GM08714 (cell line): ENCODE data around the gene PAK1.
"Not testable (repeated sequence)": the region's sequence is repeated elsewhere in the genome, so short reads cannot be mapped to it uniquely, and the experiment has no call there.

Source experiments
- H3K4me3 ChIP-seq: fragments of 200-500 bp; sonication (Bioruptor generic); 2 replicates; pipeline ENCODE4 v1.5.1; 2014; ENCODE audit warnings: mild to moderate bottlenecking, low read length, inconsistent platforms
- ZNF274 ChIP-seq: IDR thresholded peaks from 2 replicates; pipeline ENCODE4 v1.6.1; 2012; ENCODE audit warnings: mild to moderate bottlenecking, low read depth, low read length

PAK1 gene

GRCh38 chr11:77396305-77396704 is 77.6 kb downstream of the PAK1 start:
- no peak overlapping the region for H3K4me3 ChIP-seq
- TF ChIP-seq ZNF274 = no peak

GRCh38 chr11:77395460-77396173 is 78.3 kb downstream of the PAK1 start:
- no peak for TF ChIP-seq ZNF274
- no peak overlapping the region for H3K4me3 ChIP-seq

DNA sequence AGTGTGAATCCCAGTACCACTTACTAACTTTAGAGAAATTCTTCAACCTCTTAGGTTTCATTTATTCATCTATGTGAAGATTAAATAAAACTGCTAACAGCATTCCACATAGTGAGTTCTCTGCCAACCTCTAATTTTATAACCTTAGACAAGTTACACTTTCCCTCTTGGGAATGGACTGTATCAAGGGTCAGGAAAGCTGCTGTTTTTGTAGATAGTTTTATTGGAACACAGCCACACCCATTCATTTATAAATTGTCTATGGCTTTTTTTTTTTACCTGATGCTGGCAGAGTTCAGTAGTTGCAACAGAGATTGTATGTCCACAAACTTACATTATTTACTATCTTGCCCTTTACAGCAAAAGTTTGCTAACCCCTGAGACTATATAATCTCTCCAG is 81.1 kb downstream of the PAK1 start:
- TF ChIP-seq ZNF274 = no peak
- no peak overlapping the region for H3K4me3 ChIP-seq

DNA sequence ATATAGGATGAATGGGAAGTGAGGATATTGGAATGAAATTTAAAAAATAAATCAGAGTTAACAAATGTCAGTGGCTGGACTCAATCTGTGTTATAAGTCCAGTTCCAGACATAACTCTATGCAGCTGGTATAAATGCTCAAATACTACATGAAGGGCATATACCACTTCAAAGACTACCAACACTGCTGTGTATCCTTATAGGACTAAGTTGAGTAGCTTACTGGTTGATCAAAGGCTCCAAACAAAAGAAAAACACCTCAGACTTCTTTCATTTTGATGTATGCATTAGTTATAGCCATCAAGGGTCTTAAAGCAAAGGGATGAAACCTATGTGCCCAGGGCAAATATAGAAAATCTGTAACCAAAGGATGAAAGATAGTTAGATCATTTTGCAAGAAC is 86.2 kb downstream of the PAK1 start:
- no peak overlapping the region for H3K4me3 ChIP-seq
- no peak for TF ChIP-seq ZNF274

- TF ChIP-seq ZNF274 = no peak
- no peak overlapping the region for H3K4me3 ChIP-seq
These were observed 87.7 kb downstream of the PAK1 start for GRCh38 chr11:77386178-77386577.

DNA sequence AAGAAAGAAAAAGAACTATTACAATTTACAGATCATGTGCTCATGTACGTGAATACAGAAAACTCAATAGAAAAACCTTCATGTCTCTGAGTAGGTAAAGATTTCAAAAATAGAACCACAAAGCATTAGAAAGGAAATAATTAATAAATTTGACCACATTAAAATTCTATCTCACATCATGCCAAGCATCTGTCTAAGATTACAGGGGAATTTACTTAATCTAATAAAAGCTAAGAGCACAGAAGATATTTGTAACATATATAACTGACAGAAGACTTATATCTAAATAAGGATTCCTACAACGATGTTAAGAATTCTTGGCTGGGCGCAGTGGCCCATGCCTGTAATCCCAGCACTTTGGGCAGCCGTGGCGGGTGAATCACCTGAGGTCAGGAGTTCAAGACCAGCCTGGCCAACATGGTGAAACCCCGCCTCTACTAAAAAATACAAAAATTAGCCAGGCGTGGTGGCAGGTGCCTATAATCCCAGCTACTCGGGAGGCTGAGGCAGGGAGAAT is 88.6 kb downstream of the PAK1 start:
- not testable (repeated sequence) for H3K4me3 ChIP-seq

DNA sequence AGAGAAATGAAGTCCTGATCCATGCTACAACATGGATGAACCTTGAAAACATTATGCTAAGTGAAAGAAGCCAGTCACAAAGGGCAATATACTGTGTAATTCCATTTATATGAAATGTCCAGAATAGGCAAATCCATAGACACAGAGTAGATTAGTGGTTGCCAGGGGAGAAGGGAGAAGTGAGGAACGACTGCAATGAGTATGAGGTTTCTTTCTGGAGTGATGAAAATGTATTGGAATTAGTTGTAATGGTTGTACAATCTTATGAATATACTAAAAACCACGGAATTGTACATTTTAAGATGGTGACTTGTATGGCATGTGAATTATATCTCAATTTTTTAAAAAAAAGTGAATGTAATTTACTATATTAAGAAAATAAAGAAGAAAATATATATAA is 89.3 kb downstream of the PAK1 start:
- H3K4me3 ChIP-seq = no peak overlapping the region
- no peak for TF ChIP-seq ZNF274

- not testable (repeated sequence) for H3K4me3 ChIP-seq
These were observed 90.5 kb downstream of the PAK1 start for GRCh38 chr11:77383349-77383748.

DNA sequence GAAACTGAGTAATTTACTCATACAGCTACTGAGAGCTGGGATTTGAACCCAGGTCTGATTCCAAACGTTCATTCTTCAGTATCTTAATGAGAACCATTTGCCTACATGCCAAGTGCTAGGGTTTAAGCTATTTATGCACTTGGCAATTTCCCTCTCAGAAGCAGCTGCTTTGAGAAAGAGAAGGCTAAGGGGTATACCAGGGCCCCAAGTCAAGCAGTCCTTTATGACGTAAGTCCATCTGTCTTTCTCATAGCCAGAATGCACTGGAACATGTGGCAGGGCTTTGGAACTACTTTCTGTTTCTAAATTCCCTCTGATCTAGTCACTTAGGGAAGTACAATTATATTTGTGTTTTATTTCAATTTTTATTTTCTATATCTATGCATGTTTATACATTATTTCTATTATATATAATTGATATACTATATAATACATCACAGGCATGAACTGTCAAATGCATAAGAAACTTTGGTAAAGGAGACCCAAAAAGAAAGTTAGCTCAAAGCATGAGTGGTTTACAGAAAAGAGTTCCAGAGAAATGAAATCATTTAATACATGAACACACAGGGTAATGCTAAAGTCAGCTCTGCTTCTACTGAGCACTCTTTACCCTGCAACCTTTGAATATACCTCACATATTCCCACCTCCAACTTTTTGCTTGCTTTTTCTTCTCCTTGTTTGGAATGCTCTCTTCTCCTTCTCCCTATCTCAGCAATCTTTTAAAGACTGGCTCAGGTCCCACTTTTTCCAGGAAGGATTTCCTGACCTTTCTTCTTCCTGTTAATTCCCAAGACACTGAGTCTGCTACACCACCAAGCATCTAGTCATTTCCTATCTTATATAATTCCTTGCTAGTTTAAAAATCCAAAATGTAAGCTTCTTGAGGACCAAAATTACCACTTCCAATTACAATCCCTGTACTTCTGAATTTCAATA is 91.9 kb downstream of the PAK1 start:
- TF ChIP-seq ZNF274 = no peak
- no peak overlapping the region for H3K4me3 ChIP-seq

GRCh38 chr11:77379934-77380333 is 94.0 kb downstream of the PAK1 start:
- no peak overlapping the region for H3K4me3 ChIP-seq
- TF ChIP-seq ZNF274 = no peak

- H3K4me3 ChIP-seq = no peak overlapping the region
- no peak for TF ChIP-seq ZNF274
These were observed 94.6 kb downstream of the PAK1 start for GRCh38 chr11:77379253-77379652.

DNA sequence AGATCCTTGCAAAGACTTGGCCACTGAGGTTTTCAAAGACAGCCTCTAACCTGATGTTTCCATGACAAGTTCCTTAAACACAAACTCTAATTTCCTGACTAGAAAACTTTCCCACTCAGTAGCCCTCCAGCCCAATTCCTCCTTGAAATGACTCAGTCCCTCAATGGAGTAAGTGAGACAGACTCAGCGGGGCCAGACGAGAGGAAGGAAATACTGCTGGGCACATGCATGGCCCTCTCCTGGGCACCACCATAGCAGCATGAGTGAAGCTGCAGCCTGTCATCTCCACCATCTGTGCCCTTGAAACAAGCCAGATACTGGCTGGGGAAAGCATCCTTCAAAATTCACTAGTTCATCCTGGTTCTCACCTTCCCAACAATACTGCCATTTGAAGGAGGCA is 96.2 kb downstream of the PAK1 start:
- no peak for TF ChIP-seq ZNF274

GRCh38 chr11:77375107-77375506 is 98.8 kb downstream of the PAK1 start:
- no peak for TF ChIP-seq ZNF274

More for the DNA sequence above, 96.2 kb downstream of the PAK1 start:
- H3K4me3 ChIP-seq = no peak overlapping the region

GRCh38 chr11:77374611-77375031 is 99.3 kb downstream of the PAK1 start:
- no peak for TF ChIP-seq ZNF274
- no peak overlapping the region for H3K4me3 ChIP-seq

More at GRCh38 chr11:77375107-77375506, 98.8 kb downstream of the PAK1 start:
- H3K4me3 ChIP-seq = no peak overlapping the region

DNA sequence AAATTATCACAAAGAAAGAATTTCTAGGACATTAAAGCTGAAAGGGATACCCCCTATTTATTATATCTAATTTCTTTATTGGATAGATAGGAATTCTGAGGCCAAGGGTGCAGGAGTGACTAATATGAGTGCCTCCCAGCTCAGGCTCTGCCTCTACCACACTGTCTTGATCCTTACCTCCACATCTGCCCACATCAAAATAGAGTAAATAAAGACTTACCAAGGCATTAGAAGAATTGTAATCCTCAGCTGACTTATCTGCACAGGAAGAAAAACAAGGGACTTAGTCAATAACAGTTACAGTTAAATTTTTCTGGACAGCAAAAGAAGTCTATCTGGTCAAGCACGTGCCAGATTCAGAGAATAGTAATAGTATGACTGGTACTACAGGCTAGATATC is 99.8 kb downstream of the PAK1 start:
- no peak for TF ChIP-seq ZNF274
- H3K4me3 ChIP-seq = no peak overlapping the region
